Measurements from ENCODE around the gene NPR1.
"Not testable (repeated sequence)": the region's sequence is repeated elsewhere in the genome, so short reads cannot be mapped to it uniquely, and the experiment has no call there.

The NPR1 gene

GRCh38 chr1:153698020-153698922, 19.8 kb downstream of the NPR1 start:
- TF ChIP-seq CTCF (IDR thresholded peaks at IDR 0.05; ENCODE audit: low read depth, low read length, missing control alignments): no peak
- no peak overlapping the region for H3K4me3 ChIP-seq (ENCODE audit: low read depth, low read length)
- DNase-seq (ENCODE audit: low read depth): no peak
- in situ Hi-C loops (cut with HindIII; ENCODE audit: low sequenced_read_pairs): no loop called here

GRCh38 chr1:153698923-153699714, 20.6 kb downstream of the NPR1 start:
- in situ Hi-C loops (cut with HindIII; ENCODE audit: low sequenced_read_pairs): no loop called here
- TF ChIP-seq CTCF (IDR thresholded peaks at IDR 0.05; ENCODE audit: low read depth, low read length, missing control alignments): no peak
- DNase-seq (ENCODE audit: low read depth): no peak
- no peak overlapping the region for H3K4me3 ChIP-seq (ENCODE audit: low read depth, low read length)

- TF ChIP-seq CTCF (IDR thresholded peaks at IDR 0.05; ENCODE audit: low read depth, low read length, missing control alignments): no peak
- in situ Hi-C loops (cut with HindIII; ENCODE audit: low sequenced_read_pairs): no loop called here
- H3K4me3 ChIP-seq (ENCODE audit: low read depth, low read length): no peak overlapping the region
- no peak for DNase-seq (ENCODE audit: low read depth)
Observed at GRCh38 chr1:153699768-153700167, 21.3 kb downstream of the NPR1 start.

DNA sequence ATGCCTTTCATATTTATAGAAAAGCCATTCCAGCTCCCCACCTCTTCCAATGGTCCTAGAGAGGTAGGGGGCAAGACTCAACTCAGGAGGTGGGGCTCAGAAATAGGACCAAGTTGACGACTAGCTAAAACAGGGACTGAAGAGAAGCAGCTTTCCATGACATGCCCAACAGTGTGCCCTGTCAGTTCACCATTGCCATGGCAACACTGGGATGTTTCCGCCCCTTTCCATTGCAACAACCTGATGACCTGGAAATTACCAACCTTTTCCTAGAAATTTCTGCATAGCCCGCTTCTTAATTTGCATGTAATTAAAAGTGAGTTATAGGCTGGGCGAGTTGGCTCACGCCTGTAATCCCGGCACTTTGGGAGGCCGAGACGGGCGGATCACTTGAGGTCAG, 27.0 kb downstream of the NPR1 start:
- in situ Hi-C loops (cut with HindIII; ENCODE audit: low sequenced_read_pairs): no loop called here
- no peak for DNase-seq (ENCODE audit: low read depth)
- TF ChIP-seq CTCF (IDR thresholded peaks at IDR 0.05; ENCODE audit: low read depth, low read length, missing control alignments): no peak
- no peak overlapping the region for H3K4me3 ChIP-seq (ENCODE audit: low read depth, low read length)

GRCh38 chr1:153711026-153711425, 32.5 kb downstream of the NPR1 start:
- no peak for DNase-seq (ENCODE audit: low read depth)
- in situ Hi-C loops (cut with HindIII; ENCODE audit: low sequenced_read_pairs): no loop called here
- TF ChIP-seq CTCF (IDR thresholded peaks at IDR 0.05; ENCODE audit: low read depth, low read length, missing control alignments): no peak

GRCh38 chr1:153716211-153716610, 37.7 kb downstream of the NPR1 start:
- DNase-seq (ENCODE audit: low read depth); H3K4me3 ChIP-seq (ENCODE audit: low read depth, low read length); in situ Hi-C loops (cut with HindIII; ENCODE audit: low sequenced_read_pairs): not testable (repeated sequence)

More at GRCh38 chr1:153711026-153711425, 32.5 kb downstream of the NPR1 start:
- H3K4me3 ChIP-seq (ENCODE audit: low read depth, low read length): no peak overlapping the region

- TF ChIP-seq CTCF (IDR thresholded peaks at IDR 0.05; ENCODE audit: low read depth, low read length, missing control alignments): no peak
- no peak overlapping the region for H3K4me3 ChIP-seq (ENCODE audit: low read depth, low read length)
- no peak for DNase-seq (ENCODE audit: low read depth)
- in situ Hi-C loops (cut with HindIII; ENCODE audit: low sequenced_read_pairs): no loop called here
Observed at GRCh38 chr1:153717330-153717729, 38.8 kb downstream of the NPR1 start.

Data from astrocyte of the cerebellum (primary cell).